ENCODE results near the gene IRAG1.

Gene IRAG1

GRCh38 chr11:10650630-10651029 lies 42.9 kb downstream of the IRAG1 start:
- no peaks in the 10 kb centered on the region for H3K9me3 Mint-ChIP-seq
- no peaks in the 10 kb centered on the region for H3K27me3 Mint-ChIP-seq
- H3K36me3 Mint-ChIP-seq (ENCODE audit: low read depth) = no peaks in the 10 kb centered on the region
- no peak for DNase-seq
- H3K27ac Mint-ChIP-seq = no peak overlapping the region
- H3K4me3 Mint-ChIP-seq = no peak overlapping the region
- no peaks in the 10 kb centered on the region for H3K4me1 Mint-ChIP-seq (ENCODE audit: low read depth)

DNA sequence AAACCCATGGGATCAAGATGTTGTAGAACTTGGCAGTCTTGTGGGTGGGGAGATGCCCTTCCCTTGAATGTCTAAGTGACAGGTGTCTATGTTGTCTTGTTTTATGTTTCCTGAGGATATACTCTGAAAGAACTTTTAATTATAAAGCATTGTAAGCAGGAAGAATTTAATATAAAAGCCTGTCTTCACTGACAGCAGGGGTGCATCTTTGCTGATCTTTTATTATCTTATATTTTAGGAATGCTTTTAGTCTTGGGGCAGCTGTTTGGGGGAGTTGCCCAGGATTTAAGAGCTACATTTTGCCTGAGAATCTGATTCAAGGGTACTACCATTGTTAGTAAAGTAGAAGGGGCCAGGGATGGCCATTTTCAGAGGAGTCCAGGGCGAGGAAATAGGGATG lies 43.4 kb downstream of the IRAG1 start:
- no peaks in the 10 kb centered on the region for H3K36me3 Mint-ChIP-seq (ENCODE audit: low read depth)
- H3K4me3 Mint-ChIP-seq = no peak overlapping the region
- no peaks in the 10 kb centered on the region for H3K27me3 Mint-ChIP-seq
- no peaks in the 10 kb centered on the region for H3K4me1 Mint-ChIP-seq (ENCODE audit: low read depth)
- no peak overlapping the region for H3K27ac Mint-ChIP-seq
- no peak for DNase-seq
- no peaks in the 10 kb centered on the region for H3K9me3 Mint-ChIP-seq

DNA sequence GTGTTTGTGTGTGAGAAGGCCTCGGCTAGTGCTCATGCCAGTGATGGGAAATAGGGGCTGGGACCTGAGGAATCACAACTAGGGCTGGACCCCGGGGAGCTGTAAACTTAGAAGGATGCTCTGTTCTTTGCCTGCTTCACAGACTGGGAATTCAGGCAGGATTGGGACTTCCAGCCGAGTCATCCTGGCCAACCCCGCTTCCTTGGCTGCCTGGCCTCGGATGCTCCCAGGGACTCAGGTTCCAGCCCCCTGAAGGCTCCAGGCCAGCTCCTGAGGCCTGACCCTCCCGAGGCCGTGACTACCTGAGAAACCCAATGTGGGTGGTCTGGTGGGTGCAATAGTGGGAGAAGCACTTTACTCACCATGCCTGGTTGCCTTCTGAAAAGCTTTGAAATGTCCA lies 44.7 kb downstream of the IRAG1 start:
- no peak for DNase-seq
- no peak overlapping the region for H3K27ac Mint-ChIP-seq
- no peaks in the 10 kb centered on the region for H3K27me3 Mint-ChIP-seq
- no peaks in the 10 kb centered on the region for H3K9me3 Mint-ChIP-seq
- no peaks in the 10 kb centered on the region for H3K36me3 Mint-ChIP-seq (ENCODE audit: low read depth)
- H3K4me1 Mint-ChIP-seq (ENCODE audit: low read depth) = no peaks in the 10 kb centered on the region
- H3K4me3 Mint-ChIP-seq = no peak overlapping the region

- Mint-ChIP-seq H3K36me3 (ENCODE audit: low read depth) (no peaks in the 10 kb centered on the region), H3K4me3 (no peak overlapping the region), H3K27ac (no peak overlapping the region), H3K27me3 (no peaks in the 10 kb centered on the region), H3K9me3 (no peaks in the 10 kb centered on the region), H3K4me1 (ENCODE audit: low read depth) (no peaks in the 10 kb centered on the region)
- no peak for DNase-seq
Observed at GRCh38 chr11:10646681-10647355, 46.7 kb downstream of the IRAG1 start.

- Mint-ChIP-seq H3K4me1 (ENCODE audit: low read depth) (no peaks in the 10 kb centered on the region), H3K9me3 (no peaks in the 10 kb centered on the region)
Observed at GRCh38 chr11:10646005-10646404, 47.5 kb downstream of the IRAG1 start.

DNA sequence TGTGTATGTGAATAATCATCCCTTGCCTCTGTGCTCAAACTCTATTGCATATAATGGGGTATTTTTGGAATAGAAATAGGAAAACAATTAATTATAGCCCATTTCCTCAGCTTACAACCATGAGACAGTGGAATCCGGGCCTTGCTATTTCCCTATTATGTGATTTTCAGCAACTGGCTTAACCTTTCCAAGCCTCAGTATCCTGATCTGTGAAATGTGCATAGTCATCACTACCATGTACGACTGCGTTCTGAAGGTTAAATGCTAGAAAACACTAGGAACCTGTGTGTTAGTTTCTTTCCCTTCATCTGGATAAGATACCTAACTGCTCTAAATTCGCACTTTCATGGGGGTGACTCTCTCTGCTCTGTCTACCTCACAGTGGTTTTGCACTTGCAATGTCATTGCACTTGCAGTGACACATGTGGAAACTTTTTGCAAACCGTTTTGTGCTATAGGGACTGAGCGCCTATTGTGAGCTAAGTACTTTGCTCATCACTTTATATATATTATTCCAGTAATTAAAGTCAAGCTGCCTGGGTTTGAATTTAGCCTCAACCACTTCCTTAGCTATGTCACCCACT lies 48.3 kb downstream of the IRAG1 start:
- no peaks in the 10 kb centered on the region for H3K4me1 Mint-ChIP-seq (ENCODE audit: low read depth)
- DNase-seq = no peak
- H3K27me3 Mint-ChIP-seq = no peaks in the 10 kb centered on the region
- no peak overlapping the region for H3K27ac Mint-ChIP-seq
- H3K9me3 Mint-ChIP-seq = no peaks in the 10 kb centered on the region
- H3K36me3 Mint-ChIP-seq (ENCODE audit: low read depth) = no peaks in the 10 kb centered on the region
- no peak overlapping the region for H3K4me3 Mint-ChIP-seq

More at GRCh38 chr11:10646005-10646404, 47.5 kb downstream of the IRAG1 start:
- Mint-ChIP-seq H3K36me3 (ENCODE audit: low read depth) (no peaks in the 10 kb centered on the region), H3K27ac (no peak overlapping the region), H3K4me3 (no peak overlapping the region), H3K27me3 (no peaks in the 10 kb centered on the region)
- no peak for DNase-seq

Data from activated T-cell treated with anti-CD3 and anti-CD28 coated beads, Interleukin-2, amount 50 U/mL, for 24 hours (primary cell).